WTC11 (cell line): Measurements from ENCODE around the gene FCHSD2.

Source experiments
- JUN ChIP-seq: sonication (generic); formaldehyde crosslinking; IDR thresholded peaks from 2 replicates; pipeline ENCODE4 v1.8.0; 2023; ENCODE audit warnings: mild to moderate bottlenecking, missing genetic modification reagents
- TF ChIP-seq, protein P1 (sequence below): sonication (generic); formaldehyde crosslinking; IDR thresholded peaks from 2 replicates; pipeline ENCODE4 v1.8.1; 2022; ENCODE audit warnings: low read depth, missing genetic modification reagents, borderline replicate concordance
- TF ChIP-seq, protein P2 (sequence below): sonication (generic); formaldehyde crosslinking; IDR thresholded peaks from 2 replicates; pipeline ENCODE4 v1.8.0; 2022; ENCODE audit warnings: mild to moderate bottlenecking, missing genetic modification reagents
- TF ChIP-seq, protein P3 (sequence below): fragments of 200-600 bp; IDR thresholded peaks from 2 replicates; pipeline ENCODE4 v1.8.0; 2022; ENCODE audit warnings: antibody characterized with exemption

DNA sequence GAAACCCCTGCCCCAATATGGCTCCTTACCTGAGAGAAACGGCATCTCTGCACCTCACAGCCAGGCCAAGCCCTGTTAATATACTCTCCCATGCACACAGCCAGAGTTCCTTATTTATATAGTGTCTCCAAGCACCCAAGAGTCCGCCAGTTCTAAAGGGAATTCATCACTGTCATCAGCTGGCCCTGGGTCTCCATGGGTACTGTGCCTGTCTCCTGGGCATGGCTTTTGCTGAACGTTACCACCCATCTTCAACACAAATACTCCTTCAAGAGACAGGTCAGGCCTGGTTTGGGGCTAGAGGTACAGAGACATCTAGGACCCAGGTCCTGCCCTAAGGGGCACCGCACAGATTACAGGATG is 329.5 kb downstream of the FCHSD2 start:
- TF ChIP-seq, protein P1, sequence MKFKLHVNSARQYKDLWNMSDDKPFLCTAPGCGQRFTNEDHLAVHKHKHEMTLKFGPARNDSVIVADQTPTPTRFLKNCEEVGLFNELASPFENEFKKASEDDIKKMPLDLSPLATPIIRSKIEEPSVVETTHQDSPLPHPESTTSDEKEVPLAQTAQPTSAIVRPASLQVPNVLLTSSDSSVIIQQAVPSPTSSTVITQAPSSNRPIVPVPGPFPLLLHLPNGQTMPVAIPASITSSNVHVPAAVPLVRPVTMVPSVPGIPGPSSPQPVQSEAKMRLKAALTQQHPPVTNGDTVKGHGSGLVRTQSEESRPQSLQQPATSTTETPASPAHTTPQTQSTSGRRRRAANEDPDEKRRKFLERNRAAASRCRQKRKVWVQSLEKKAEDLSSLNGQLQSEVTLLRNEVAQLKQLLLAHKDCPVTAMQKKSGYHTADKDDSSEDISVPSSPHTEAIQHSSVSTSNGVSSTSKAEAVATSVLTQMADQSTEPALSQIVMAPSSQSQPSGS = no peak
- TF ChIP-seq, protein P2, sequence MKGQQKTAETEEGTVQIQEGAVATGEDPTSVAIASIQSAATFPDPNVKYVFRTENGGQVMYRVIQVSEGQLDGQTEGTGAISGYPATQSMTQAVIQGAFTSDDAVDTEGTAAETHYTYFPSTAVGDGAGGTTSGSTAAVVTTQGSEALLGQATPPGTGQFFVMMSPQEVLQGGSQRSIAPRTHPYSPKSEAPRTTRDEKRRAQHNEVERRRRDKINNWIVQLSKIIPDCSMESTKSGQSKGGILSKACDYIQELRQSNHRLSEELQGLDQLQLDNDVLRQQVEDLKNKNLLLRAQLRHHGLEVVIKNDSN = no peak
- TF ChIP-seq, protein P3, sequence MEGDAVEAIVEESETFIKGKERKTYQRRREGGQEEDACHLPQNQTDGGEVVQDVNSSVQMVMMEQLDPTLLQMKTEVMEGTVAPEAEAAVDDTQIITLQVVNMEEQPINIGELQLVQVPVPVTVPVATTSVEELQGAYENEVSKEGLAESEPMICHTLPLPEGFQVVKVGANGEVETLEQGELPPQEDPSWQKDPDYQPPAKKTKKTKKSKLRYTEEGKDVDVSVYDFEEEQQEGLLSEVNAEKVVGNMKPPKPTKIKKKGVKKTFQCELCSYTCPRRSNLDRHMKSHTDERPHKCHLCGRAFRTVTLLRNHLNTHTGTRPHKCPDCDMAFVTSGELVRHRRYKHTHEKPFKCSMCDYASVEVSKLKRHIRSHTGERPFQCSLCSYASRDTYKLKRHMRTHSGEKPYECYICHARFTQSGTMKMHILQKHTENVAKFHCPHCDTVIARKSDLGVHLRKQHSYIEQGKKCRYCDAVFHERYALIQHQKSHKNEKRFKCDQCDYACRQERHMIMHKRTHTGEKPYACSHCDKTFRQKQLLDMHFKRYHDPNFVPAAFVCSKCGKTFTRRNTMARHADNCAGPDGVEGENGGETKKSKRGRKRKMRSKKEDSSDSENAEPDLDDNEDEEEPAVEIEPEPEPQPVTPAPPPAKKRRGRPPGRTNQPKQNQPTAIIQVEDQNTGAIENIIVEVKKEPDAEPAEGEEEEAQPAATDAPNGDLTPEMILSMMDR = no peak
- no peak for TF ChIP-seq JUN (CRISPR knock-in tag)
